HL-60 (cell line): ENCODE data around the gene TMEM132D.

Experiments
- DNase-seq, 2 experiments: peaks; one replicate each; pipeline ENCODE4 v3.0.0-alpha.2; 2010 to 2020; ENCODE audit warnings: low read depth in 1 of 2, low spot score in 1 of 2
- H3K27ac ChIP-seq: fragments of 250-450 bp; sonication (Bioruptor Pico); replicated peaks from 2 replicates; pipeline ENCODE4 v1.5.1; 2020; ENCODE audit warnings: mild to moderate bottlenecking, moderate library complexity
- H3K27me3 ChIP-seq: fragments of 250-450 bp; sonication (Bioruptor Pico); 2 replicates; pipeline ENCODE4 v1.5.1; 2021; ENCODE audit warnings: mild to moderate bottlenecking, moderate library complexity; ENCODE audit not compliant: insufficient read depth, poor library complexity, severe bottlenecking
- H3K4me3 ChIP-seq: replicated peaks from 2 replicates; pipeline ENCODE4 v1.5.1; 2011; ENCODE audit warnings: mild to moderate bottlenecking, control low read depth, low read length; ENCODE audit not compliant: insufficient read depth
- CTCF ChIP-seq: IDR thresholded peaks from one replicate; pipeline ENCODE4 v1.5.1; 2011; ENCODE audit warnings: low read length, control low read depth, inconsistent platforms; ENCODE audit not compliant: insufficient read depth
- GABPA ChIP-seq: IDR thresholded peaks from 2 replicates; pipeline ENCODE4 v1.6.1; 2012; ENCODE audit warnings: low read depth
- POLR2AphosphoS5 ChIP-seq: IDR thresholded peaks from 2 replicates; pipeline ENCODE4 v1.6.1; 2012; ENCODE audit warnings: low read depth
- SPI1 ChIP-seq: IDR thresholded peaks from 2 replicates; pipeline ENCODE4 v1.6.1; 2012; ENCODE audit warnings: low read depth, mild to moderate bottlenecking, borderline replicate concordance
- TF ChIP-seq, protein P1 (sequence below): IDR thresholded peaks from 2 replicates; pipeline ENCODE4 v1.6.1; 2012; ENCODE audit warnings: low read depth; ENCODE audit not compliant: insufficient replicate concordance

The TMEM132D gene

GRCh38 chr12:129213551-129213950, 690.3 kb downstream of the TMEM132D start:
- TF ChIP-seq POLR2AphosphoS5, result no peak
- no peak for TF ChIP-seq GABPA
- TF ChIP-seq CTCF, result no peak
- TF ChIP-seq SPI1, result no peak
- TF ChIP-seq, protein P1, sequence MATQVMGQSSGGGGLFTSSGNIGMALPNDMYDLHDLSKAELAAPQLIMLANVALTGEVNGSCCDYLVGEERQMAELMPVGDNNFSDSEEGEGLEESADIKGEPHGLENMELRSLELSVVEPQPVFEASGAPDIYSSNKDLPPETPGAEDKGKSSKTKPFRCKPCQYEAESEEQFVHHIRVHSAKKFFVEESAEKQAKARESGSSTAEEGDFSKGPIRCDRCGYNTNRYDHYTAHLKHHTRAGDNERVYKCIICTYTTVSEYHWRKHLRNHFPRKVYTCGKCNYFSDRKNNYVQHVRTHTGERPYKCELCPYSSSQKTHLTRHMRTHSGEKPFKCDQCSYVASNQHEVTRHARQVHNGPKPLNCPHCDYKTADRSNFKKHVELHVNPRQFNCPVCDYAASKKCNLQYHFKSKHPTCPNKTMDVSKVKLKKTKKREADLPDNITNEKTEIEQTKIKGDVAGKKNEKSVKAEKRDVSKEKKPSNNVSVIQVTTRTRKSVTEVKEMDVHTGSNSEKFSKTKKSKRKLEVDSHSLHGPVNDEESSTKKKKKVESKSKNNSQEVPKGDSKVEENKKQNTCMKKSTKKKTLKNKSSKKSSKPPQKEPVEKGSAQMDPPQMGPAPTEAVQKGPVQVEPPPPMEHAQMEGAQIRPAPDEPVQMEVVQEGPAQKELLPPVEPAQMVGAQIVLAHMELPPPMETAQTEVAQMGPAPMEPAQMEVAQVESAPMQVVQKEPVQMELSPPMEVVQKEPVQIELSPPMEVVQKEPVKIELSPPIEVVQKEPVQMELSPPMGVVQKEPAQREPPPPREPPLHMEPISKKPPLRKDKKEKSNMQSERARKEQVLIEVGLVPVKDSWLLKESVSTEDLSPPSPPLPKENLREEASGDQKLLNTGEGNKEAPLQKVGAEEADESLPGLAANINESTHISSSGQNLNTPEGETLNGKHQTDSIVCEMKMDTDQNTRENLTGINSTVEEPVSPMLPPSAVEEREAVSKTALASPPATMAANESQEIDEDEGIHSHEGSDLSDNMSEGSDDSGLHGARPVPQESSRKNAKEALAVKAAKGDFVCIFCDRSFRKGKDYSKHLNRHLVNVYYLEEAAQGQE, result no peak
- no peak for DNase-seq
- no peaks in the 10 kb centered on the region for H3K27me3 ChIP-seq
- no peak overlapping the region for H3K27ac ChIP-seq
- H3K4me3 ChIP-seq, result no peak overlapping the region

DNA sequence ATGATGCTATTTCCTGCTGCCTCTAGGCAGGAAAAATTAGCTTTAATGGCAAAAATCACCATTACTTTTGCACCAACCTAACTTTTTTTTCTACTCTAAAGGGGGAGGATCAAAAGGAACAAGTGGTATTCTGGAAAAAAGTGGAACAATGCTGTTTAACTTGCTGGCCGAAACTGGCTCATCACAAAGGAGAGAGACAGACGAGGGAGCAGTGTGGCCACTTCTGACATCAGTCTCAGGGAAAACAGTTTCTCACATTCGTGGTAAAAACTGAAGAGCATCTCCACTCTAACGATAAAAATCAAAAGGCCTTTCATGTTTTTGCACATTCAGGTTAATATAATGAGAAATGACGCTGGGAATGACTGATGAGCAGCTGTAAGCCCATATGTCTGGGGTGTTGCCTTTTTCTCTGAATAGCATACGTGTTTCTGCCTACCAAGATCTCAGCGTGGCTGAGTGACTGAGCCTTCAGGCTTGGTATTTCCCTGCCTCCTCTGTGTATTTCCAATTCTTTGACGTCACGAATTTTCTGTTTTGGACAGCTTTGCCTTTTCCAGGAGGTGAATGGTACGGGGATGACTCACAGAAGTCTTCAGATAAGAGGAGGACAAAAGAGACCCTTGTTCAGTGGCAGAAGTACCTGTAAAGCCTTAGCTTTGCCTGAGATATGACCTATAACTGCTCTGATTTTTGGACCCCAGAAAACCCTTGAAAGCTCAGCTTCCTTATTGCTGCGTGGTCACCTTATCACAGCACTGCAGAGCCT, 691.8 kb downstream of the TMEM132D start:
- no peak for DNase-seq
- H3K27ac ChIP-seq, result no peak overlapping the region
- no peaks in the 10 kb centered on the region for H3K27me3 ChIP-seq
- no peak for TF ChIP-seq GABPA
- no peak overlapping the region for H3K4me3 ChIP-seq

GRCh38 chr12:129208566-129208965, 695.3 kb downstream of the TMEM132D start:
- no peak overlapping the region for H3K27ac ChIP-seq
- no peaks in the 10 kb centered on the region for H3K27me3 ChIP-seq
- H3K4me3 ChIP-seq, result no peak overlapping the region
- TF ChIP-seq, protein P1, result no peak
- TF ChIP-seq SPI1, result no peak
- no peak for TF ChIP-seq GABPA
- no peak for TF ChIP-seq CTCF
- no peak for TF ChIP-seq POLR2AphosphoS5
- no peak for DNase-seq

- no peak overlapping the region for H3K27ac ChIP-seq
- no peak overlapping the region for H3K4me3 ChIP-seq
- no peak for DNase-seq
- TF ChIP-seq, protein P1, result no peak
- TF ChIP-seq CTCF, result no peak
- no peak for TF ChIP-seq GABPA
- no peak for TF ChIP-seq POLR2AphosphoS5
- no peak for TF ChIP-seq SPI1
- no peaks in the 10 kb centered on the region for H3K27me3 ChIP-seq
Observed at GRCh38 chr12:129207084-129207483, 696.7 kb downstream of the TMEM132D start.
